SU-DHL-6 (cell line): ENCODE measurements around the gene ACVR1B.

Source experiments
- CTCF ChIP-seq: fragments of 200-600 bp; sonication (generic); IDR thresholded peaks from one replicate; pipeline ENCODE4 v1.5.1; 2017; ENCODE audit warnings: antibody characterized with exemption, mild to moderate bottlenecking, low read length, moderate library complexity; ENCODE audit not compliant: insufficient read depth, poor library complexity, severe bottlenecking
- EZH2phosphoT487 ChIP-seq: fragments of 200-600 bp; sonication (generic), shearing (Covaris generic); conservative IDR thresholded peaks from 2 replicates; pipeline ENCODE4 v1.6.1; 2018; ENCODE audit warnings: mild to moderate bottlenecking, antibody characterized with exemption, low read length, moderate library complexity, mixed read lengths

DNA sequence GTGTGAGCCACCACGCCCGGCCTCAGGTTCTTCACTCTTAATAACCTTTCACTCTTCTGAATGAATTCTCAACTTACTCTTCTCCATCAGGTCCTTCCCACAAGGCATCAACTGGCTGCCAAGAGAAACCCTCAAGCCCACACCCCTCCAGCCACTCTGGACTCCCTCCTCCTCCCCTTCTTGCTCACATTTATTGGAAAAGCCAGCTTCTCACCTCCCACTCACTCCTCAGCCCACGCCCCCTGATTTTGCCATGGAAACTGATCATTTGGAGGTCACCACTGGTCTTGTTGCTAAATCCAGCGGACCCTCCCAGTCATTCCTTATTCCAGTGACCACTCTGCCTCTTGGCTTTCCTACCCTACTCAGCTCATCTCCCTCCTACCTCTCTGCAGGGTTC lies 17.4 kb upstream of the ACVR1B start:
- no peak for TF ChIP-seq CTCF
- TF ChIP-seq EZH2phosphoT487 = no peak
